Measurements from ENCODE around the gene MNT.

MNT gene

GRCh38 chr17:2416010-2416734, 15.3 kb upstream of the MNT start:
- DNase-seq (ENCODE audit: extremely low spot score): peak; percentile 84
- TF ChIP-seq ELF4 (IDR thresholded peaks at IDR 0.05) (no peak), HDGF (IDR thresholded peaks at IDR 0.05; ENCODE audit: borderline replicate concordance) (no peak), ARNT (IDR thresholded peaks at IDR 0.05) (no peak), SUZ12 (IDR thresholded peaks at IDR 0.05) (no peak)
- TF ChIP-seq, protein P1, sequence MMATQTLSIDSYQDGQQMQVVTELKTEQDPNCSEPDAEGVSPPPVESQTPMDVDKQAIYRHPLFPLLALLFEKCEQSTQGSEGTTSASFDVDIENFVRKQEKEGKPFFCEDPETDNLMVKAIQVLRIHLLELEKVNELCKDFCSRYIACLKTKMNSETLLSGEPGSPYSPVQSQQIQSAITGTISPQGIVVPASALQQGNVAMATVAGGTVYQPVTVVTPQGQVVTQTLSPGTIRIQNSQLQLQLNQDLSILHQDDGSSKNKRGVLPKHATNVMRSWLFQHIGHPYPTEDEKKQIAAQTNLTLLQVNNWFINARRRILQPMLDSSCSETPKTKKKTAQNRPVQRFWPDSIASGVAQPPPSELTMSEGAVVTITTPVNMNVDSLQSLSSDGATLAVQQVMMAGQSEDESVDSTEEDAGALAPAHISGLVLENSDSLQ (IDR thresholded peaks at IDR 0.05): no peak
- ChIA-PET CTCF (interaction anchor here (0.6 to 2.9 kb wide), 16 partner anchors 9 to 1961 kb away, joined by 3 to 95 read pairs (median 4); no protein-coding TSS in a partner anchor), POLR2A (interaction anchor here (0.9 to 1.6 kb wide), 4 partner anchors 23 to 96 kb away, joined by 3 to 22 read pairs (median 8); partner anchors contain the start of gene METTL16)

GRCh38 chr17:2415081-2415480, 14.2 kb upstream of the MNT start:
- CTCF ChIA-PET: interaction anchor here (0.7 to 2.9 kb wide), 4 partner anchors 8 to 309 kb away, joined by 3 to 95 read pairs (median 8); no protein-coding TSS in a partner anchor
- POLR2A ChIA-PET: interaction anchor here (1.6 kb wide), 1 partner anchor 33 kb away, joined by 22 read pairs; no protein-coding TSS in a partner anchor
- DNase-seq (ENCODE audit: extremely low spot score): no peak
- TF ChIP-seq LEF1 (IDR thresholded peaks at IDR 0.05; ENCODE audit: borderline replicate concordance): no peak

- ChIA-PET CTCF (interaction anchor here (2.9 kb wide), 1 partner anchor 31 kb away, joined by 95 read pairs; no protein-coding TSS in a partner anchor), POLR2A (no interaction called here)
- no peak for DNase-seq (ENCODE audit: extremely low spot score)
- TF ChIP-seq SP1 (IDR thresholded peaks at IDR 0.05) (no peak), LEF1 (IDR thresholded peaks at IDR 0.05; ENCODE audit: borderline replicate concordance) (no peak)
Measured at GRCh38 chr17:2414446-2415064, 13.7 kb upstream of the MNT start.

GRCh38 chr17:2412561-2413021, 11.7 kb upstream of the MNT start:
- ChIA-PET CTCF (interaction anchor here (2.3 kb wide), 1 partner anchor 30 kb away, joined by 11 read pairs; no protein-coding TSS in a partner anchor), POLR2A (interaction anchor here (1.0 to 1.5 kb wide), 2 partner anchors 11 to 30 kb away, joined by 4 to 5 read pairs; no protein-coding TSS in a partner anchor)
- no peak for DNase-seq (ENCODE audit: extremely low spot score)
- TF ChIP-seq ELF4 (IDR thresholded peaks at IDR 0.05) (no peak), ZNF384 (IDR thresholded peaks at IDR 0.05) (no peak), SP1 (IDR thresholded peaks at IDR 0.05) (no peak), L3MBTL2 (conservative IDR thresholded peaks at IDR 0.05) (no peak), FOXM1 (IDR thresholded peaks at IDR 0.05; ENCODE audit: borderline replicate concordance) (no peak), SUZ12 (IDR thresholded peaks at IDR 0.05) (no peak), ARNT (IDR thresholded peaks at IDR 0.05) (no peak), CTBP1 (IDR thresholded peaks at IDR 0.05; ENCODE audit: borderline replicate concordance) (no peak), FOXK2 (IDR thresholded peaks at IDR 0.05) (no peak), BHLHE40 (IDR thresholded peaks at IDR 0.05; ENCODE audit: borderline replicate concordance) (no peak), LEF1 (IDR thresholded peaks at IDR 0.05; ENCODE audit: borderline replicate concordance) (no peak), NFRKB (IDR thresholded peaks at IDR 0.05) (no peak), TARDBP (IDR thresholded peaks at IDR 0.05) (no peak), FOXA1 (IDR thresholded peaks at IDR 0.05) (no peak), HDGF (IDR thresholded peaks at IDR 0.05; ENCODE audit: borderline replicate concordance) (no peak)
- TF ChIP-seq, protein P1 (IDR thresholded peaks at IDR 0.05): no peak

- POLR2A ChIA-PET: no interaction called here
- no peak for DNase-seq (ENCODE audit: extremely low spot score)
- TF ChIP-seq CTBP1 (IDR thresholded peaks at IDR 0.05; ENCODE audit: borderline replicate concordance): no peak
- TF ChIP-seq FOXA1 (IDR thresholded peaks at IDR 0.05): no peak
- no peak for TF ChIP-seq SUZ12 (IDR thresholded peaks at IDR 0.05)
- TF ChIP-seq LEF1 (IDR thresholded peaks at IDR 0.05; ENCODE audit: borderline replicate concordance): no peak
- no peak for TF ChIP-seq SP1 (IDR thresholded peaks at IDR 0.05)
- no peak for TF ChIP-seq ARNT (IDR thresholded peaks at IDR 0.05)
- TF ChIP-seq, protein P1 (IDR thresholded peaks at IDR 0.05): no peak
- no peak for TF ChIP-seq L3MBTL2 (conservative IDR thresholded peaks at IDR 0.05)
- no peak for TF ChIP-seq HDGF (IDR thresholded peaks at IDR 0.05; ENCODE audit: borderline replicate concordance)
- TF ChIP-seq ELF4 (IDR thresholded peaks at IDR 0.05): no peak
- TF ChIP-seq BHLHE40 (IDR thresholded peaks at IDR 0.05; ENCODE audit: borderline replicate concordance): no peak
- no peak for TF ChIP-seq ZNF384 (IDR thresholded peaks at IDR 0.05)
- no peak for TF ChIP-seq FOXK2 (IDR thresholded peaks at IDR 0.05)
- no peak for TF ChIP-seq FOXM1 (IDR thresholded peaks at IDR 0.05; ENCODE audit: borderline replicate concordance)
- TF ChIP-seq NFRKB (IDR thresholded peaks at IDR 0.05): no peak
- no peak for TF ChIP-seq TARDBP (IDR thresholded peaks at IDR 0.05)
- CTCF ChIA-PET: interaction anchor here (0.6 kb wide), 1 partner anchor 29 kb away, joined by 3 read pairs; no protein-coding TSS in a partner anchor
Measured at GRCh38 chr17:2410951-2411350, 10.1 kb upstream of the MNT start.

All from HEK293T (cell line).